Stimulated activated CD8-positive, alpha-beta memory T cell treated with anti-CD3 and anti-CD28 coated beads, Interleukin-7, amount 100 ng/mL, for 24 hours (primary cell): ENCODE measurements around the gene GGA1.
"Not testable (repeated sequence)": the region's sequence is repeated elsewhere in the genome, so short reads cannot be mapped to it uniquely, and the experiment has no call there.

ENCODE experiments used
- DNase-seq: peaks from one replicate; pipeline ENCODE4 v3.0.0-alpha.2; 2020; ENCODE audit warnings: low read depth

The GGA1 gene

GRCh38 chr22:37609240-37610152 is 862 bp downstream of the GGA1 start:
- DNase-seq = no peak

- DNase-seq = not testable (repeated sequence)
Measured at GRCh38 chr22:37610153-37610475, 1.5 kb downstream of the GGA1 start.

- DNase-seq = no peak
Measured at GRCh38 chr22:37610480-37611129, 2.0 kb downstream of the GGA1 start.

DNA sequence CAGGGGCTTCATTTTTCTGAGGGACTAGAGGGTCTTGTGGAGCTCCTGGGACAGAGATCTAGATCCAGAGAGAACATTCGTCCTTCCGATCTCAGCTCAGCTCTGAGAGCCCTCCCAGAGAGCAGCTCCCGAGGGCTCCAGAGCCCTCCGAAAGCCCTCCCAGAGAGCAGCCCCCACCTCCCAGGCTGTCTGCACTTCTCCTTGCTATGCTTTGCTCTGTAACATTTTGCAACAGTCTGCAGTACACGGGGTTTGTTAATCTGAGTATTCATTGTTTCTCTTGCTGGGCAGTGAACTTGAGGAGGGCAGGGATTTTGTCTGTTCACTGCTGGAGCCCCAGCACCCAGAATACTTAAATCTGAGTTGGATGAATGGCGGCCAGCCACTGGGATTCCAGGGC is 2.6 kb downstream of the GGA1 start:
- DNase-seq = no peak

DNA sequence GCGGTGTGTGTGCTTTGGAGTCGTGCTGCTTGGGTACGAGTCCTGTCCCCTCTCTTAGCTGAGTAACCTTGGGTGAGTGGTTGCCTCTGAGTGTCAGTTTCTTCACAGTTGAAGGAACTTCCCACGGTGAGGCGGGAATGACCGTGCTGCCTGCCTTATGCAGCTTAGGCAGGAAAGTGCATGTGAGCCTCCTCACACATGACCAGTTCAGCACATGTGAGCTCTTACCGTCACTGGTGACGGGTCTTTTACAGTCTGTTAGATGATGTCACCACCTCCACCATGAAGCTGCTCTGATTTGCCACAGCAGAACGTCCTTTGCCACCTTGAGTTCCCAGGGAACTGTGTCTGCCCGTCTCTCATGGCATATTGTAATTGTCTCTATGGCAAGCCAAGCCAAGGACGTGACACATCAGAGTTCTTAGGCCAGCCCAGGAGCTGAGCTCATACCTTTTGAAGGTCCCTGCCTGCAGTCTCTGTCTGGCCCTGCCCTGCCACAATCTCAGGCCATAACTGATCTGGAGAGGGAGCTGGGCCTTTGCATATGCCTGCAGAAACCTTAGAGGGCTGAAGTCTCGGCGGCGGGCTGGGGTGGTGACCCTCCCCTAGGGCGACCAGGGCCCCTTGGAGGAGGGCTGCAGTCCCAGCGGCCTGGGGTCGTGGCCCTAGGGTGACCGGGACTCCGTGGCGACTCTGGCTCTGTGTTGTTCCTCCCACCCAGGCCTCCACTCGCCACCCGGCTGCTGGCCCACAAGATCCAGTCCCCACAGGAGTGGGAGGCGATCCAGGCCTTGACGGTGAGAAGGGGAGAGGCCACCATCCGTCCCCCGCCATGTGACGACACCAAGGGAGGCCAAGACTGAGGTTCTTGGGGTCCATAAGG is 7.8 kb downstream of the GGA1 start:
- DNase-seq = no peak

- no peak for DNase-seq
Measured at GRCh38 chr22:37617431-37617830, 8.8 kb downstream of the GGA1 start.

DNA sequence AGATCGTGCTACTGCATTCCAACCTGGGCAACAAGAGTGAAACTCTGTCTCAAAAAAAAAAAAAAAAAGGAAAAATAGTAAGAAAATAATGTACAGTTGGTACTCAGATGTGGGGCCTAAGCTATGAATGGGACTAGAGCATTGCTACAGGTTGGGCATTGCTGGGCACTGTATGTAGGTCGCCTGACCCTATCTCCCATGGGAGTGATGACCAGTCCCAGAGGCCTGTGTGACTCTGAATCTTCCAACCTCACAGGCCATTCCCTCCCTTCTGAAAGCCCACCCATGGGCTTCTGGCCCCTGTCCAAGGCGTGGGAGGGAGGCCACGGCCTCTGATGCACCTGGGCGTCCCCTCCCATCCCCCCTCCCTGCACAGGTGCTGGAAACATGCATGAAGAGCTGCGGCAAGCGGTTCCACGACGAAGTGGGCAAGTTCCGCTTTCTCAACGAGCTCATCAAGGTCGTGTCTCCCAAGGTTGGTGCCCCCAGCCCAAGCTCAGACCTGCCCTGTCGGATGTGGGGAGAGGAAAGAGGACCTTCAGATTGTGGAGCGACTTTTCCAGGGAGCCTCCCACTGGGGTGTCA is 9.5 kb downstream of the GGA1 start:
- no peak for DNase-seq

- no peak for DNase-seq
Measured at GRCh38 chr22:37618674-37619073, 10.0 kb downstream of the GGA1 start.

DNA sequence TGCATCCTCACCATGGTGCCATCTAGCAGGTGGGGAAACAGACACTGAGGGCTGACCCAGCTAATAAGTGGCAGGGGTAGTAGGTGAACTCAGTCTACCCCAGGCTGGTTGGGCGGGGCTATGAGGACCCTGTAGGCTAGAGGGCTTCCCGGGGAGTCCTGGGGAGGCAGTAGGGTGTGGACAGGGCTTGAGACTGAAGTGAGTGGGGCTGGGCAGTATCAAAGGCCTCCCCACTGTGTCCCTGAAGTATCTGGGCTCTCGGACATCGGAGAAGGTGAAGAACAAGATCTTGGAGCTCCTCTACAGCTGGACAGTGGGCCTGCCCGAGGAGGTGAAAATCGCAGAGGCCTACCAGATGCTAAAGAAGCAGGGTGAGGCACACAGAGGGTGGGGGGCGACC is 11.4 kb downstream of the GGA1 start:
- no peak for DNase-seq

DNA sequence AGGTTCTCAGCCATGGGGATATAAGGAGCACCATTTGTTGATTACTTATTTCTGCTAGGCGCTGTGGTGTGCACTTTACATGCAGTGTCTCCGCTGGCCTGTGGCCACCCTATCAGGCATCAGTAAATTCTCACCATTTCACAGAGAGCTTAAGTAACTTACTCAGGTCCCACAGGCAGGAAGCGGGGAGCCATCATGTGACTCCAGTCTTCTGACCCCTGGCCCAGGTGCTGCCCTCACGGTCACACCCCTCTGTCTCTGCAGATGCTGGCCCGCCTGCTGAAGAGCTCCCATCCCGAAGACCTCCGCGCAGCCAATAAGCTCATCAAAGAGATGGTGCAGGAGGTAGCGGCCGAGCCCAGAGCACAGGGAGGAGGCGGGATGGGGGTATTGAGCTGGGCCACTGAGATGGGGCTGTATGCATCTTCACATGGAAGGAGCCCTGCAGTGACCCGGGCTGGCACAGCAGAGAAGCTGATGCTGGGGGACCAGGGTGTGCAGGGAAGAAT is 12.8 kb downstream of the GGA1 start:
- no peak for DNase-seq

- DNase-seq = no peak
Measured at GRCh38 chr22:37623075-37624016, 14.7 kb downstream of the GGA1 start.

DNA sequence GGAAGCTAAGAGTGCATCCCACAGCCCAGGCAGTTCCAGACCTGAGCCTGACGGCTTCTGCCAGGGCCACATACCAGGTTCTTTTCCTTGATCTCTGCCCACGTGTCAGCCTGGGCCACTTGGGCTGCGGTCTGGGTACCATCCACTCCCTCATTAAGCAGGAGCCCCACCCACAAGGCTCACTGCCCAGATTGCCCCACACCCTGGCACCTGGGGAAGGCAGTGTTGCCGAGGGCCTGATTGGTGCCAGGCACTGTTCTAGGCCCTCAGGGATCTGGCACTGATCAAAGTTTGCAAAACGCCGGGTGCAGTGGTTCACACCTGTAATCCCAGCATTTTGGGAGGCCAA is 15.4 kb downstream of the GGA1 start:
- DNase-seq = no peak

DNA sequence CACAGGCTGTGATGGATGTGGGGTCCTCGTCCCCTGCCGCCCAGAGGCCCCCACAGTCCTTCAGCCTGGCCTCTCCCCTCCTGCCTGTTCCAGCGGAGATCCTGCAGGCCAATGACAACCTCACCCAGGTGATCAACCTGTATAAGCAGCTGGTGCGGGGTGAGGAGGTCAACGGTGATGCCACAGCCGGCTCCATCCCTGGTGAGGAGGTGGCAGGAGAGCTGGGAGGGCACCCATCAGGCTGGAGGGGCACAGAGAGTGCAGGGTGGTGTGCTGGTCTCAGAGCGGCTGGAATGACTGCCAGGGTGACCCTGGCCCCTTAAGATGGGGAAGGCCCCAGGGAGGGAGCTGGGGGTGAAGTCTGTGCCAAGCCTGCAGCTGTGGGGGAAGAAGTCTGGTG is 16.2 kb downstream of the GGA1 start:
- no peak for DNase-seq

GRCh38 chr22:37625737-37626136 is 17.1 kb downstream of the GGA1 start:
- DNase-seq = no peak

GRCh38 chr22:37626144-37626543 is 17.5 kb downstream of the GGA1 start:
- DNase-seq = no peak

- DNase-seq = no peak
Measured at GRCh38 chr22:37626556-37627075, 18.0 kb downstream of the GGA1 start.

GRCh38 chr22:37627121-37627520 is 18.5 kb downstream of the GGA1 start:
- no peak for DNase-seq

DNA sequence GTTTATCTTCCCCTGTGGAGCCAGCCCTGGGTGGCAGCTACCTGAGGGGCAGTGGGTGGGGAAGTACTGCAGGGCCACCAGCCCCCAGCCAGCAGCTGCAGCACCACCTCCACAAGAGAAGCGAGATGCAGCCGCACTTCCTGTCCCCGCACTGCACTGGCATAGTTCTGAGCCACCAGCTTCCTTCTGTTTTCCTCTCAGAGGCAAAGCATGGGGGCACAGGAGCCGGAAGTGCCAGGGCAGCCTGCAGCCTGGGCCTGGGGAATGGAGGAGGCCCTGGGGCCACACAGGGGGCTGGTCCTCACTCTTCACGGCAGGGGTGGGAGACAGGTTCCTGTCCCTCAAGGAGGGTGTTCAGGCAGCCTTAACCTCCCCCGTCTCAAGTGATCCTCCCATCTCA is 18.9 kb downstream of the GGA1 start:
- DNase-seq = no peak

DNA sequence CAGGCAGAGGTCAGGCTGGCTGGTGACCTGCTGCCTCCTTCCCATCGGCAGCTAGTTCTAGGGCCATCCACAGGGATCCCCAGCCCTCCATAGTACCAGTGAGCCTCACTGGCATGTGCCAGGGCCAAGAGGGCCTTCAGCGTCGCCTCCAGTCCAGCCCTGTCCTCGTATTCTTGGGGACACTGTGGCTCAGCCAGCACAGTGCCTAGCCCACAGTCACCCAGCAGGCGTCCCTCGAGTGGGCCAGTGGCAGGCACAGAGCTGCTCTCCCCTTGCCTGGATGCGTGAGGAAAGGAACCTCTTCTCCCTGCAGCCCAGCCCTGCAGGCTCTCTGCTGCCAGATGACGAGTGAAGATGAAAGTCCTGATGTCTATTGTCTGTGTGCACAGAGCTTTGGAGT is 20.2 kb downstream of the GGA1 start:
- no peak for DNase-seq

GRCh38 chr22:37629928-37630327 is 21.3 kb downstream of the GGA1 start:
- no peak for DNase-seq
